Endometrial microvascular endothelial cells (primary cell): Measurements from ENCODE around the gene DLG4. TPM values are rescaled to one million over a fixed set of nuclear protein-coding genes. Genes with fewer than 3 reads are reported as not detected.
"Not testable (repeated sequence)": the region's sequence is repeated elsewhere in the genome, so short reads cannot be mapped to it uniquely, and the experiment has no call there.

ENCODE experiments used
- in situ Hi-C: cut with HindIII; loops from 2 replicates; pipeline ENCODE4 v1.10.0; 2017; ENCODE audit warnings: low sequenced_read_pairs, low pct_unique_long_range_greater_than_20kb; ENCODE audit errors: inconsistent ontology term
- total RNA-seq: library from RNA; depleted of rRNA; stranded (reverse); fragments of >200 nt; gene quantifications from one replicate; pipeline ENCODE4 v1.2.3, GENCODE V29; 2015; ENCODE audit errors: inconsistent ontology term

DLG4 gene
- total RNA-seq, 1 donor from 2014 or later: 5.9 TPM

DNA sequence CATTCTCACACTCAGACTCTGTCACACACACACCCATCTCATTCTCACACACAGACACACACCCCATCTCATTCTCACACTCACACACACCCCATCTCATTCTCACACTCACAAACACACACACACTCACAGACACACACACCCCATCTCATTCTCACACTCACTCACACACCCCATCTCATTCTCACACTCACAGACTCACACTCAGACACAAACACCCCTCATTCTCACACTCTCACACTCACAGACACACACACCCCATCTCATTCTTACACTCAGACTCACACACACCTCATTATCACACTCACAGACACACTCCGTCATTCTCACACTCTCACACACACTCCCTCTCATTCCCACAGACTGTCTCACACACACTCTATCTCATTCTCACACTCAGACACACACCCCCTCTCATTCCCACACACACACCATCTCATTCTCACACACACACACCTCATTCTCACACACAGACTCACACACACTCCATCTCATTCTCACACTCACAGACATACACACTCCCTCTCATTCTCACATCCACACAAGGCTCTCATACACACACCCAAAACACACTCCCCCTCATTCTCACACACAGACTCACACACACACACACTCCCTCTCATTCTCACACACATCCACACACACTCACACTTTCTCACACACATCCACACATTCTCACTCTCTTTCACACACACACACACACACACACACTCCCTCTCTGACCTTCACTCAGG, 43.4 kb downstream of the DLG4 start:
- in situ Hi-C loops: no loop called here

DNA sequence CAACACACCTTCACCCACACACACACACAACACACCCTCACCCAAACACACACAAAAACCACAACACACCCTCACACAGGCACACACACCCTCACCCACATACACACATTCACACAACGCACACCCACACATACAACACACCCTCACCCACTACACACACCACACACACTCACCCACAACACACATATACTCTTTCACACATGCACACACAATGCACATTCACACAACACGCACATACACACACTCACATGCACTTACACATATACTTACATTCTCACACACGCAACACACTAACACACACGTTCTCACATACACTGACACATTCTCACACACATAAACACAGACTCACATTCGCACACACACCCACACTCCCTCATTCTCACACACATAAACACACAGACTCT, 44.3 kb downstream of the DLG4 start:
- in situ Hi-C loops: no loop called here

DNA sequence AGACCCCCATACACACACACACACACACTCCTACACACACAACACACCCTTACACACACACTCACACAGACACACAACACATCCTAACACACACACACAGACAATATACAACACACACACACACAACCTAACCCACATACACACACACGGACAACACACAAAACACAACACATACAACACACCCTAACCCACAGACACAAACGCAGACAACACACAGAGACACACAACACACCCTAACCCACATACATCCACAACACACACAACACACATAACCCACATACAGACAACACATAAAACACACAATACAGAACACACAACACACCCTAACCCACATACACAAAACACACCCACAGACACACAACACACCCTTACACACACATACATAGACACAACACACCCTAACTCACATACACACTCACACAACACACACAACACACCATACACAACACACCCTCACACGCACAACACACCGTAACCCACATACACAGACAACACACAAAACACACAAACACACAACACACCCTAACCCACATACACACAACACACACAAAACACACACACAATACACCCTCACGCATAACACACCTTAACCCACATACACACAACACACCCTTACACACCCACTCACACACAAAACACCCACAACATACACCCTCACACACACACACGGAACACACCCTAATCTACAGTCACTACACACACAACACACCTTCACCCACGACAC, 44.9 kb downstream of the DLG4 start:
- in situ Hi-C loops: no loop called here

DNA sequence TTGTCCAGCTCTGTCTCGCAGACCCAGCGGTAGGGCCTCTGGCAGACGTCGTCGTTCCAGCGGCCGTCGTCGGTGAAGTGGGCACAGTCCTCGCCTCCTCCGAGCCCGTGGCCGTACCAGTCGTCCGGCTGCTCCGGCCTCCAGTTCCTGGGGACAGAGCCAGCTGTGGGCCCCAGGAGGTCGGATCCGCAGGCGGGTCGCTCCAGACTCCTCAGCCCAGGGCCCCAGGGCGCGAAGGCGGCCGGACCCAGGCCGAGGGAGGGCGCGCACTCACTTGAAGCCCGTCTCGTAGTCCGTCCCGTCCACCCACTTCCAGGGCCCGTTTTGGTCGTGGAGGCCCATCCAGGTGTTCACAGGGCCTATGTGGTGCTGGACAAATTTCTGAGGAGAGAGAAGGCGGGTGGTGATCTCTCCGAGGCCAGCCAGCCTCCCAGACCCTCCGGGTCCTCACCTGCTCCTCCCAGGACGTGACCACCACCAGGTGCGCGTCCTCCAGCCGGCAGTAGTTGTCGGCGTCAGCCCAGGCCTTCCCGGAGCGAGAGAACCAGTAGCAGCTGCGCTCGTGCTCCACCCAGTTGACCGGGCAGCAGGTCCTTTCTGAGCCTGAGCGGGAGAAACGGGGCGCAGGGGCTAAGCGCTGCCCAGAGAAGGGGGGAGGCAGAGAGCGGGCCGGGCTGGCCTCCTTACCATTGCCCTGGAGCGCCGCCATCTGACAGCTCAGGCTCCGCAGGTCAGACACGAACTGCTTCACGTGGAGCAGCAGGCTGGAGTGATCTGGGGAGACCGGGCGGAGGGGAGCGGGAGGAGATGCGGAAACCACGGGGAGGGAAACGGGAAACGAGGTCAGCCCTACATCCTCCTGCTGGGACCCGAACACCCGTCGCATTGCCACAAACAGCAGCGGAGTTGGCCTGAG, 45.7 kb downstream of the DLG4 start:
- in situ Hi-C loops: no loop called here

DNA sequence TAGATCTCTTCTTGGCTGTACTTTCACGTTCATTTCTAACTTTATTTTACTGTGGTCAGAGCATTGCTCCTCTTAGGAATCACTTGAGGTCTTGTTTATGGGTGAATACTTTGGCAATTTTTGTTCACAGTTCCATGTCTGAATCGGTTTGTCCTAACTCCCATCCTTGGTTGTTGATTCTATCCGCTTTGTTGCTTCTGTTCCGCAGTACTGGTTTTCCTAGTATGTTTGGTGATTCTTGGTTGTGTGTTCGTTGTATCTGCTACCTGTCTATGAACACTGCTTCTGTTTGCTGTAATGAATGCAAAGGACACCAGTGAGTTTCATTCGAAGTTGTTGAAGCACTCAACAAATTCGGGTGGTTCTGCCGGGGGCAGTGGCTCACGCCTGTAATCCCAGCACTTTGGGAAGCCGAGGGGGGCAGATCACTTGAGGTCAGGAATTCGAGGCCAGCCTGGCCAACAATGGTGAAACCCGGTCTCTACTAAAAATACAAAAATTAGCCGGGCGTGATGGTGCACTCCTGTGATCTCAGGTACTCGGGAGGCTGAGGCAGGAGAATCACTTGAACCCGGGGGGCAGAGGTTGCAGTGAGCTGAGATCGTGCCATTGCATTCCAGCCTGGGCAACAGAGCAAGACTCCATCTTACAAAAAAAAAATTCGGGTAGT, 47.0 kb downstream of the DLG4 start:
- in situ Hi-C loops: not testable (repeated sequence)

DNA sequence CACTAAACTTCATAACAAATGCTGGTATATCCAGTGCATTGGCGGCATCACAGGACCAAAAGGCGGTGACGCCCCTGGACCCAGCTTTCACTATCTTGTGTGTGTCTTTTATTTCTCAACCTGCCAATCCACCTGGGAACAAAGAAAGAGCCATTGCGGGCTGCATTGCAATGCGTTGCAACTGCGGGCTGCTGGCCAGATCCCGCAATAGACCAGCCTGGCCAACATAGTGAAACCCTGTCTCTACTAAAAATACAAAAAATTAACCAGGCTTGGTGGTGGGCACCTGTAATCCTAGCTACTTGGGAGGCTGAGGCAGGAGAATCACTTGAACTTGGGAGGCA, 50.1 kb downstream of the DLG4 start:
- in situ Hi-C loops: not testable (repeated sequence)

DNA sequence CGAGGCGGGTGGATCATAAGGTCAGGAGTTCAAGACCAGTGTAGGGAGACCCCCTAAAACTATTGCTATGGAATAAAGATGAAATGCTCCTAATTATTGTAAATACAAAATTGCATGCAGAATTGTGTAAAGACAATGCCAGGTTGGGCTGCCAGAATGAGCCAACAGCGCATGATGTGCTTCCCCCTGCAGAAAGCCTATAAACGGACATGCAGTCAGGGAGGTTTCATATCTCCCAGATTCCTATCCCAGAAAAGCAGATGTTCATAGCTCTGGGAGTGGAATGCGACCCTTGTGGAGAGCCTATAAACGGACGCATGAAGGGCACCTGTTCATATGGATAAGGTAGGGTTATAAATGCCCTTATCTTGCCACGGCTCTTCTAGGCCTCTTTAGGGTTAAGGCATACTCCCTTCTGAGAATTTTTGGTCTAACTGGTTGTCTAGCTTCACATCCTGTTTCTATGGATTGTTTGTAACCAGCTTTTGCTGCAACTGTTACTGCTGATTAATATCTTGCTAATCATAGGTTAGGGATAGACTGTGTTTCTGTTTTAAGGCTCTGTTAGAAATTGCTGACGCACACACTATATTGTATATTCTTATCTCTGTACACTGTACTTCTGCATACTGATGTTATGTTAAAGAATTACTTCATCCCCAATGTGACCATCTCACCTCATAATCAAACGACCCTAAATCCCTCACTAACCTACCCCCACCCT, 50.6 kb downstream of the DLG4 start:
- in situ Hi-C loops: not testable (repeated sequence)

DNA sequence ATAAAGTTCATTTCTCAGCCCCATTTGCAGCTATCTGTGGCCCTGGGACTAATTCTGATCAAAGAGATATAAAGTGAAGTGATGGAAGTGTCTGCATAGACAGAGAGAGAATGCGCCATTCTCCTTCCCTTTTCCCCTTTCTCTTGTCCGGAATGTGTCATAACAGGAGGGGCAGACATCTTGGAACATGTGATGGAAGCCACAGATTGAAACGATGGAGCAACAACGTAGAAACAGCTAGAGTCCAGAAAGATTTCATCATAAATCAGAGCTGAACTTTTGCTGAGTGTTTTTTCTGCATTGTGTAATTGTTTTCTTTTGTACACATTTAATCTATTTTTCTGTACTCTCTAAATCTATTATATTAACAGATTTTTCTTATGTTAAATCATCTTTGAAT, 51.8 kb downstream of the DLG4 start:
- in situ Hi-C loops: no loop called here

DNA sequence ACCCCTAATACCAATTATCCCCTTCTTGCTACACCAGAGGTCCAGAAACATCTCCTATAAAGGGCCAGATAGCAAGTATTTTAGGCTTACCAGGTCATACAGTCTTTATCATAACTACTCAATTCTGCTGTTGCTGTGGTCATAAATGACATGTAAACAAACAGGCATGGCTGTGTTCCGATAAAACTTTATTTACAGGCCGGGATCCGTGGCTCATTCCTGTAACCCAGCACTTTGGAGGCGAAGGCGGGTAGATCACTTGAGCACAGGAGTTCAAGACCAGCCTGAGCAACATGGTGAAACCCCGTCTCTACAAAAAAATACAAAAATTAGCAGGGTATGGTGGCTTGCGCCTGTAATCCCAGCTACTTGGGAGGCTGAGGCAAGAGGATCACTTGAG, 52.8 kb downstream of the DLG4 start:
- in situ Hi-C loops: no loop called here

DNA sequence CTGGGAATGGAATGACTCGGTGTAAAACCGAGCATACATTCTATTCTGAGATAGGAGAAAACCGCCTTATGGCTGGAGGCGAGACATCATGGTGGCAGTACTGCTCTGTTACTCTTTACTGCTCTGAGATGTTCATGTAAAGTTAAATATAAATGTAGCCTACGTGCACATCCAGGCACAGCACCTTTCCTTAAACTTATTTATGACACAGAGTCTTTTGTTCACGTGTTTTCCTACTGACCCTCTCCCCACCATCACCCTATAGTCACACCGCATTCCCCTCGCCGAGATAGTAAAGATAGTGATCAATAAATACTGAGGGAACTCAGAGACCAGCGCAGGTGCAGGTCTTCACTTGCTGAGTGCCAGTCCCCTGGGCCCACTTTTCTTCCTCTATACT, 60.1 kb downstream of the DLG4 start:
- in situ Hi-C loops: not testable (repeated sequence)

DNA sequence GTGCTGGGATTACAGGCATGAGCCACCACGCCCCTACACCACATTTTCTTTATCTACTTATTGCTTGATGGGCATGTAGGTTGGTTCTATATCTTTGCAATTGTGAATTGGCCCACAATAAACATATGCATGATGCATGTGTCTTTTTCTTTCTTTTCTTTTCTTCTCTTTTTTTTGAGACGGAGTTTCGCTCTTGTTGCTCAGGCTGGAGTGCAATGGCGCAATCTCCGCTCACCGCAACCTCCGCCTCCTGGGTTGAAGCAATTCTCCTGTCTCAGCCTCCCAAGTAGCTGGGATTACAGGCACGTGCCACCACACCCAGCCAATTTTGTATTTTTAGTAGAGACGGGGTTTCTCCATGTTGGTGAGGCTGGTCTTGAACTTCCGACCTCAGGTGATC, 61.2 kb downstream of the DLG4 start:
- in situ Hi-C loops: not testable (repeated sequence)

DNA sequence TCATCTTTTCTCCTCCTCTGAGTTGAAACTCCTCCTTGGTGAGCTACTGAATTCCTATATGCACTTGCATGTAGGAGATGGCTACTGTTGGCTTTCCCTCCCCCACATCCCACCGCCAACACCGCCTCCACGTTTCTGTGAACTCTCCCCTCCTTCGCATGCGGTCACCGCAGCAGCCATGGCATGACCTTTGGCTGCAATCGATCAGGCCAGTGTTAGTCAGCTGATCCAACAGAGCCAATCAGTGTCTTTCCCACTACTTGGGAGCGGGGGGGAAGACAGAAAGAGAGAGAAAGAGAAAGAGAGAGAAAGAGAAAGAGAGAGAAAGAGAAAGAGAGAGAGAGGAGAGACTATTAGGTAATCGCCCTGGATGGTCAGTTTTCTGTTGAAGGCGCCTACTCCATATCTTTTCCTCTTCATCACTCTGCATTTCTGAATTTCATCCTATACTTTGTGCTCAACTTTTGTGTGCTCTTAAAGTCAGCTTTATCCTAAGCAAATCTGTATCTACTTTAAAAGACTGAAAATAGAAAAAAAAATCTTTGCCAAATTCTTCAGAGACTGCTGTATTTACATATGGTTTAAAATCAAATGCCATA, 63.2 kb downstream of the DLG4 start:
- in situ Hi-C loops: no loop called here

DNA sequence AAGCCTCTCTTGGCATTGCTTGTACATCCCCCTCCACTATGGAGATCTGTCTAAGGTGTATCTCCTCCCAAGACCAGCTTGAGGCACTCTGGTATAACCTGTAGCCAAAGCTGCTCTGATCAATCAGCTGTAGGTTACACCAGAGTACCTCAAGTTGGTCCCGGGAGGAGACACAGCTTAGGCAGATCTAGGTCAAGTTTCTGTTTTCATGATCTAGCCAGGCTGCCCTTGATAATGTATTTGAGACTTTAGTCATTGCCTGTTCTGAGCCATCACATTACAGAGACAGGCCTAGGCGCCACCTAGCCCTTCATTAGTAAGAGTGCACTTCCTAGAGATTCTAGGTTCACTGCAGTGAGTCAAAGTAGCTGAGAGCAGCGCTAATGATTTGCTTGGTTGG, 71.9 kb downstream of the DLG4 start:
- in situ Hi-C loops: no loop called here

DNA sequence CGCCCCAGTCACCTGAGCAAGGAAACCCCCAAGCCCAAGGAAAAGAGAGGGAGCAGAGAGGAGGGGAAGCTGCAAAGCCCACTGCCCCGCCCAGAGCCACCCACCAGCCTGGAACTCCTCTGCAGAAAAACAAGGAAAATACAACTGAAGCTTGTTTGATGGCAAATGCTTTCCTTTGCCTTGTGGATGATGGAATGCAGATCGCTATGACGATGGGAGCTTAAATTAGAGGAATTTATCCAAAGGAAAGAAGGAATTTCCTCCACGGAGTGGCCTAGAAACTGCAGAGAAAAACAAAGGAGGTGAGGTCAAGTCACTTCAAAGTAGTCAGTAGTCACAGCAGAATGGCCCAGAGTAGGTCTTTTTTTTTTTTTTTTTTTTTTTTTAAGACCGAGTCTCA, 73.5 kb downstream of the DLG4 start:
- in situ Hi-C loops: no loop called here

DNA sequence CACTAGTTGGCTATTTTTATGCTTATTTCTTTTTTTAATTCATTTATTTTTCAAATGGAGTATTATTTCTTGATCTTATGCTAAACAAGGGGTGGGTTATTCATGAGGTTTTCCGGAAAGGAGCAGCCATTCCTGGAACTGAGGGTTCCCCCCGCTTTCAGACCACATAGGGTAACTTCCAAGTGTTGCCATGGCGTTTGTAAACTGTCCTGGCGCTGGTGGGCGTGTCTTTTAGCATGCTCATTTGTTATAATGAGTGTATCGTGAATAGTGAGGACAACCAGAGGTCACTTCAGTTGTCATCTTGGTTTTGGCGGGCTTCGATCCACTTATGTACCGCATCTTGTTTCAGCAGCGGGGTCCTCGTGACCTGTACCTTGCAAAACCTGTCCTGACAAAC, 75.4 kb downstream of the DLG4 start:
- in situ Hi-C loops: no loop called here

DNA sequence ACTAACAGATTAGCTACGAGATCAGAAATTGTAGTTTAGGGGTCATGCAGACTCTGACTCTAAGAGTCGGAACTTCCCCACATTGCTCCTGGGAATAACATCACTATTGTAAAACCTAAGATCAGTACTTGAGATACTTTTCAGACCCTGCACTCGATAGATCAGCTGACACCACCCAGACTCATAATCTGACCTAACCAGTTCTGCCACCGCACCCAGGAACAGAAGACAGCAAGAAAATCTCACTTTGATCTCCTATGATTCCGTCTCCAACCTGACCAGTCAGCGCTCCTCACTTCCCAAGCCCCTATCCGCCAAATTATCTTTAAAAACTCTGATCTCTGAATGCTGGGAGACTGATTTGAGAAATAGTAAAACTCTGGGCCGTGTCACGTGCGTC, 77.8 kb downstream of the DLG4 start:
- in situ Hi-C loops: no loop called here

DNA sequence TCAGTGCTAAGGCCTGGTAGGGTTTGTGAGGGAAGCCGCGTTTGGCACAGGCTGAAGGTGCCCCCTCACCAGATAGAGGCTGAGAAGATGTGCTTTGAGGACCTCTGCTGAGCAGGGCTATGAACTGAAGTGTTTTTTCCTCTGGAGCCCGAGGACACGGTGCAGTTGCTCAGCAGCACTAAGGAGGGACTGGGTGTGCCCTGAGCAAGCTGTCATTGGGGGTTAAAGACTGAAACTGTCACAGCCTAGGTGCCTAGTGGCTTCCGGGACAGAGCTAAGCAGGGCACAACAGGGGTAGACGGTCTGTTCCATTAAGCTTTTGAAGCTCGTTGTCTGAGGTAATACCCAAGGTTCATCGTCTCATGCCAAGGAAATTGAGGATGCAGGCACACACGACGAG, 80.2 kb downstream of the DLG4 start:
- in situ Hi-C loops: no loop called here

DNA sequence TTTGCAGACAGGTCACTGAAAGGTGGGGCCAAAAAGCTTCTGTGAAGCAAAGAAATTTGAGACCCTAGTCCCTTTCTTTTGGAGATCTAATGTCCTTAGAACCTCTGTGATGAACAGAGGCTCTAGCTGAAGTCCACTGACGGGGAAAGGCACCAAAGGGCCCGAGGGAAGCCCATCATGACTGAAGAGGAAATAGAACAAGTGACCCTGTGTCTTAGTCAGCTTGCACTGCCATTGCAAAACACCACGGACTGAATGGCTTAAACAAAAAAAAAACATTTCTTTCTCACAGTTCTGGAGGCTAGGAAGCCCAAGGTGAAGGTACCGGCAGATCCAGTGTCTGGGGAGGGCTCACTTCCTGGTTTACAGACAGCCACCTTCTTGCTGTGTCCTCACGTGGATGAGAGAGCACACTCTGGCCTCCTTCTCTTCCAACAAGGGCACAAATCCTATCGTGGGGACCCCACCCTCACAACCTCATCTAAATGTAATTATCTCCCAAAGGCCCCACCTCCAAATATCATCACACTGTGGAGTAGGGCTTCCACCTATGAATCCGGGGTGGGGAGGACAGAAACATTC, 80.7 kb downstream of the DLG4 start:
- in situ Hi-C loops: no loop called here
